ENCODE measurements around the gene LAMA5. TPM values are rescaled to one million over a fixed set of nuclear protein-coding genes. Genes with fewer than 3 reads are reported as not detected.

LAMA5 gene
- total and polyA plus RNA-seq, 2 of the 8 experiments (the other 6 are each of a cell fraction or from before 2014, with no cell fraction given), result 34.4 to 225 TPM

- Histone ChIP-seq H2BK12ac (ENCODE audit: low read depth, low read length) (no peak overlapping the region), H3K79me1 (ENCODE audit: low read depth, low read length) (no peaks in the 10 kb centered on the region; the same call in 1 of the 2 replicates), H3K4me2 (ENCODE audit: insufficient read depth in 1 of 2, low read depth in 2 of 2, low read length in 2 of 2) (no peak overlapping the region), H2AK5ac (ENCODE audit: low read depth, low read length) (no peak overlapping the region), H4K8ac (ENCODE audit: extremely low read depth, insufficient read depth, low read length) (peak overlapping the region; percentile 25; the same call in 1 of the 2 replicates), H3K23ac (ENCODE audit: insufficient read length) (no peak overlapping the region), H4K20me1 (replicated peaks in 1 of 2; ENCODE audit: control insufficient read depth in 1 of 2, insufficient read depth in 2 of 2, low read length in 2 of 2) (peaks cover 2 to 8% of the 10 kb centered on the region in 2 experiments), H3K27me3 (replicated peaks in 1 of 4; ENCODE audit: control insufficient read depth in 3 of 4, extremely low read depth in 1 of 4, insufficient read depth in 3 of 4, low read length in 3 of 4) (no peaks in the 10 kb centered on the region), H3K23me2 (ENCODE audit: low read depth, low read length) (peaks cover 6% of the 10 kb centered on the region; the same call in 1 of the 2 replicates), H2BK120ac (replicated peaks; ENCODE audit: low read depth, low read length) (no peak overlapping the region), H3K9ac (replicated peaks in 1 of 4; ENCODE audit: extremely low read depth in 1 of 4, low read depth in 3 of 4, low read length in 3 of 4) (no peak overlapping the region), H3K4ac (replicated peaks; ENCODE audit: insufficient read length, low read depth, low read length) (no peak overlapping the region), H3K18ac (ENCODE audit: extremely low read depth, low read length) (no peak overlapping the region), H3K4me1 (replicated peaks in 1 of 4; ENCODE audit: control insufficient read depth in 3 of 4, insufficient read depth in 4 of 4, low read length in 3 of 4) (no peaks in the 10 kb centered on the region), H3K36me3 (ENCODE audit: control insufficient read depth in 2 of 4, insufficient read depth in 4 of 4, low read length in 3 of 4) (peaks cover 1 to 6% (median 3%) of the 10 kb centered on the region in 4 experiments; a peak in 4 of 8 replicates), H3K4me3 (ENCODE audit: extremely low read depth in 1 of 4, insufficient read depth in 2 of 4, low read depth in 3 of 4, low read length in 4 of 4) (no peak overlapping the region), H4K91ac (replicated peaks; ENCODE audit: insufficient read length, low read length) (no peak overlapping the region), H3K27ac (ENCODE audit: low read depth, low read length) (no peak overlapping the region), H2BK5ac (ENCODE audit: low read depth, low read length) (no peak overlapping the region), H3K9me3 (ENCODE audit: insufficient read depth in 2 of 2, low read depth in 1 of 2, low read length in 1 of 2) (peaks cover 0 to 2% of the 10 kb centered on the region in 2 experiments; a peak in 1 of 4 replicates), H4K5ac (ENCODE audit: insufficient read length, low read depth, low read length) (no peak overlapping the region), H3K14ac (ENCODE audit: insufficient read length) (no peak overlapping the region), H2BK15ac (ENCODE audit: low read length) (no peak overlapping the region), H3K79me2 (ENCODE audit: control insufficient read depth in 1 of 2, insufficient read depth in 2 of 2, low read length in 2 of 2) (no peaks in the 10 kb centered on the region), H2BK20ac (ENCODE audit: low read length) (no peak overlapping the region), H3K56ac (replicated peaks; ENCODE audit: insufficient read length, low read depth, low read length) (no peak overlapping the region), H2AFZ (ENCODE audit: low read length) (no peak overlapping the region)
- 89% methylated on average over 42 of the region's 44 CpGs; no CpG with 5 or more reads in 1 of the 2 experiments for WGBS, 2 experiments (ENCODE audit: extremely low coverage in 1 of 2, insufficient coverage in 1 of 2, insufficient read length in 1 of 2, insufficient replicate concordance in 2 of 2, low coverage in 1 of 2, low lambda C conversion rate in 2 of 2, missing lambda C conversion rate in 1 of 2)
- FAIRE-seq, result no peak
- POLR2A ChIA-PET (ENCODE audit: partially characterized antibody), result interaction anchor here (1.1 to 8.7 kb wide), 7 partner anchors 8 to 66 kb away, joined by 3 to 105 read pairs (median 5); partner anchors contain the start of gene LAMA5
- CTCF ChIA-PET (ENCODE audit: partially characterized antibody), result interaction anchor here (0.9 to 9.6 kb wide), 10 partner anchors 8 to 250 kb away, joined by 3 to 103 read pairs (median 3); partner anchors contain the start of genes ADRM1 and LAMA5
- DNase-seq (ENCODE audit: low read depth in 1 of 2, low spot score in 2 of 2), result no peak
- TF ChIP-seq JUND (IDR thresholded peaks at IDR 0.05; ENCODE audit: low read length) (no peak), POU5F1 (IDR thresholded peaks at IDR 0.05; ENCODE audit: low read depth, low read length) (no peak), CEBPB (IDR thresholded peaks at IDR 0.05; ENCODE audit: low read depth, low read length) (no peak), ASH2L (IDR thresholded peaks at IDR 0.05; ENCODE audit: low read length) (no peak), JUN (IDR thresholded peaks at IDR 0.05; ENCODE audit: low read depth, low read length) (no peak), CREB1 (IDR thresholded peaks at IDR 0.05) (no peak), SUZ12 (IDR thresholded peaks at IDR 0.05; ENCODE audit: low read length) (no peak), HDAC6 (IDR thresholded peaks at IDR 0.05; ENCODE audit: low read depth, low read length) (no peak), EZH2 (IDR thresholded peaks at IDR 0.05; ENCODE audit: low read depth, low read length, severe bottlenecking) (no peak), CBX5 (IDR thresholded peaks at IDR 0.05; ENCODE audit: low read depth, low read length) (no peak), TEAD4 (IDR thresholded peaks at IDR 0.05; ENCODE audit: low read depth, low read length) (no peak), SIX5 (IDR thresholded peaks at IDR 0.05; ENCODE audit: low read depth, low read length) (no peak), CHD2 (IDR thresholded peaks at IDR 0.05; ENCODE audit: low read length) (no peak)
Observed at GRCh38 chr20:62394248-62395245, 27.4 kb upstream of the LAMA5 start.

All from H1 (cell line).